Measurements from ENCODE around the gene NBAS.

DNA sequence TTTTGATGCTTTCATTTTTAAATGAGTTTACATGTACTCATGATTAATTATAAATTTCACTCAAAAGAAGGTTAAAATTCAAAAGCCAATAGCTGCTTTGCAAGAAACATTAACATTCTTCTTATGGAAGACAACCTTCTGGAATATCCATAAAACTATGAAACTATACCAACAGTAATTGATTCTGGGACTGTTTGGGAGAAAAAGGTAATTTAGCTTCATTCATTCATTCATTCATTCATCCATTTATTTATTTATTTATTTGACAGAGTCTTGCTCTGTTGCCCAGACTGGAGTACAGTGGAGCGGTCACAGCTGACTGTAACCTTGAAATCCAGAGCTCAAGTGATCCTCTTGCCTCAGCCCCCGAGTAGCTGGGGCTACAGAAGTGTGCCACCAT, 110.3 kb downstream of the NBAS start:
- TF ChIP-seq, protein P1, sequence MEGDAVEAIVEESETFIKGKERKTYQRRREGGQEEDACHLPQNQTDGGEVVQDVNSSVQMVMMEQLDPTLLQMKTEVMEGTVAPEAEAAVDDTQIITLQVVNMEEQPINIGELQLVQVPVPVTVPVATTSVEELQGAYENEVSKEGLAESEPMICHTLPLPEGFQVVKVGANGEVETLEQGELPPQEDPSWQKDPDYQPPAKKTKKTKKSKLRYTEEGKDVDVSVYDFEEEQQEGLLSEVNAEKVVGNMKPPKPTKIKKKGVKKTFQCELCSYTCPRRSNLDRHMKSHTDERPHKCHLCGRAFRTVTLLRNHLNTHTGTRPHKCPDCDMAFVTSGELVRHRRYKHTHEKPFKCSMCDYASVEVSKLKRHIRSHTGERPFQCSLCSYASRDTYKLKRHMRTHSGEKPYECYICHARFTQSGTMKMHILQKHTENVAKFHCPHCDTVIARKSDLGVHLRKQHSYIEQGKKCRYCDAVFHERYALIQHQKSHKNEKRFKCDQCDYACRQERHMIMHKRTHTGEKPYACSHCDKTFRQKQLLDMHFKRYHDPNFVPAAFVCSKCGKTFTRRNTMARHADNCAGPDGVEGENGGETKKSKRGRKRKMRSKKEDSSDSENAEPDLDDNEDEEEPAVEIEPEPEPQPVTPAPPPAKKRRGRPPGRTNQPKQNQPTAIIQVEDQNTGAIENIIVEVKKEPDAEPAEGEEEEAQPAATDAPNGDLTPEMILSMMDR (IDR thresholded peaks at IDR 0.05): no peak
- TF ChIP-seq POLR2A (IDR thresholded peaks at IDR 0.05): no peak

Data from esophagus squamous epithelium (tissue), 4 donors.